IMR-90 (cell line): ENCODE results near the gene CCDC60.

Experiments
- BHLHE40 ChIP-seq: fragments of 150-350 bp; IDR thresholded peaks from 2 replicates; pipeline ENCODE4 v1.6.1; 2016; ENCODE audit warnings: mild to moderate bottlenecking, low read depth, low read length
- CTCF ChIP-seq: conservative IDR thresholded peaks from 2 replicates; pipeline ENCODE4 v1.5.1; 2012; ENCODE audit warnings: mild to moderate bottlenecking, low read depth, low read length, improper control_type of control experiment
- ELK1 ChIP-seq: fragments of 150-350 bp; IDR thresholded peaks from 2 replicates; pipeline ENCODE4 v1.6.1; 2016; ENCODE audit warnings: low read depth, mild to moderate bottlenecking, low read length, moderate library complexity, borderline replicate concordance
- FOS ChIP-seq: fragments of 150-350 bp; IDR thresholded peaks from 2 replicates; pipeline ENCODE4 v1.6.1; 2016; ENCODE audit warnings: low read depth, low read length
- POLR2A ChIP-seq: IDR thresholded peaks from 2 replicates; pipeline ENCODE4 v1.6.1; 2012; ENCODE audit warnings: mild to moderate bottlenecking, low read depth, low read length
- RAD21 ChIP-seq: IDR thresholded peaks from 2 replicates; pipeline ENCODE4 v1.6.1; 2012; ENCODE audit warnings: low read length, improper control_type of control experiment
- RCOR1 ChIP-seq: IDR thresholded peaks from 2 replicates; pipeline ENCODE4 v1.6.1; 2012; ENCODE audit warnings: mild to moderate bottlenecking, low read length, improper control_type of control experiment; ENCODE audit not compliant: insufficient replicate concordance
- USF2 ChIP-seq: fragments of 150-350 bp; IDR thresholded peaks from 2 replicates; pipeline ENCODE4 v1.6.1; 2017; ENCODE audit warnings: mild to moderate bottlenecking, antibody characterized with exemption, low read length, low read depth

GRCh38 chr12:119384340-119384739 is 49.8 kb downstream of the CCDC60 start:
- TF ChIP-seq CTCF (no peak), RAD21 (no peak), BHLHE40 (no peak), POLR2A (no peak), FOS (no peak), USF2 (no peak), ELK1 (no peak), RCOR1 (no peak)
